ENCODE results near the gene KRT16. TPM values are rescaled to one million over a fixed set of nuclear protein-coding genes. Genes with fewer than 3 reads are reported as not detected.
"Not testable (repeated sequence)": the region's sequence is repeated elsewhere in the genome, so short reads cannot be mapped to it uniquely, and the experiment has no call there.

Gene KRT16
- total and polyA plus RNA-seq, 2 of the 8 experiments (the other 6 are each of a cell fraction or from before 2014, with no cell fraction given): not detected

- not testable (repeated sequence) for H2BK5ac ChIP-seq (ENCODE audit: low read depth, low read length); H3K4me3 ChIP-seq (ENCODE audit: extremely low read depth in 1 of 4, insufficient read depth in 2 of 4, low read depth in 3 of 4, low read length in 4 of 4); FAIRE-seq; H3K14ac ChIP-seq (ENCODE audit: insufficient read length); H3K4ac ChIP-seq (replicated peaks; ENCODE audit: insufficient read length, low read depth, low read length); H3K23me2 ChIP-seq (ENCODE audit: low read depth, low read length); H3K9ac ChIP-seq (replicated peaks in 1 of 4; ENCODE audit: extremely low read depth in 1 of 4, low read depth in 3 of 4, low read length in 3 of 4); DNase-seq (ENCODE audit: low read depth in 1 of 2, low spot score in 2 of 2); H4K8ac ChIP-seq (ENCODE audit: extremely low read depth, insufficient read depth, low read length); H3K36me3 ChIP-seq (ENCODE audit: control insufficient read depth in 2 of 4, insufficient read depth in 4 of 4, low read length in 3 of 4); H3K23ac ChIP-seq (ENCODE audit: insufficient read length); H3K9me3 ChIP-seq (ENCODE audit: insufficient read depth in 2 of 2, low read depth in 1 of 2, low read length in 1 of 2); H3K27me3 ChIP-seq (replicated peaks in 1 of 4; ENCODE audit: control insufficient read depth in 3 of 4, extremely low read depth in 1 of 4, insufficient read depth in 3 of 4, low read length in 3 of 4); H4K91ac ChIP-seq (replicated peaks; ENCODE audit: insufficient read length, low read length); H2BK15ac ChIP-seq (ENCODE audit: low read length); H3K4me2 ChIP-seq (ENCODE audit: insufficient read depth in 1 of 2, low read depth in 2 of 2, low read length in 2 of 2); H3K18ac ChIP-seq (ENCODE audit: extremely low read depth, low read length); H4K20me1 ChIP-seq (replicated peaks in 1 of 2; ENCODE audit: control insufficient read depth in 1 of 2, insufficient read depth in 2 of 2, low read length in 2 of 2); H3K79me2 ChIP-seq (ENCODE audit: control insufficient read depth in 1 of 2, insufficient read depth in 2 of 2, low read length in 2 of 2); H3K79me1 ChIP-seq (ENCODE audit: low read depth, low read length); H2BK12ac ChIP-seq (ENCODE audit: low read depth, low read length); H2BK20ac ChIP-seq (ENCODE audit: low read length); H2AK5ac ChIP-seq (ENCODE audit: low read depth, low read length); H3K56ac ChIP-seq (replicated peaks; ENCODE audit: insufficient read length, low read depth, low read length); H3K4me1 ChIP-seq (replicated peaks in 1 of 4; ENCODE audit: control insufficient read depth in 3 of 4, insufficient read depth in 4 of 4, low read length in 3 of 4); H2AFZ ChIP-seq (ENCODE audit: low read length); H4K5ac ChIP-seq (ENCODE audit: insufficient read length, low read depth, low read length); H3K27ac ChIP-seq (ENCODE audit: low read depth, low read length); H2BK120ac ChIP-seq (replicated peaks; ENCODE audit: low read depth, low read length)
- WGBS, 2 experiments (ENCODE audit: extremely low coverage in 1 of 2, insufficient coverage in 1 of 2, insufficient read length in 1 of 2, insufficient replicate concordance in 2 of 2, low coverage in 1 of 2, low lambda C conversion rate in 2 of 2, missing lambda C conversion rate in 1 of 2): 93% methylated on average over 5 of the region's 6 CpGs; no CpG with 5 or more reads in 1 of the 2 experiments
- ChIA-PET CTCF (ENCODE audit: partially characterized antibody) (interaction anchor here (0.6 to 14.5 kb wide), 13 partner anchors 7 to 292 kb away, joined by 3 to 103 read pairs (median 6); no protein-coding TSS in a partner anchor), POLR2A (ENCODE audit: partially characterized antibody) (interaction anchor here (1.3 to 1.7 kb wide), 2 partner anchors 68 to 92 kb away, joined by 3 read pairs; partner anchors contain the start of genes EIF1 and KRT19)
These were observed 7.5 kb upstream of the KRT16 start for GRCh38 chr17:41619927-41620582.

Measured in H1 (cell line).